Naive thymus-derived CD4-positive, alpha-beta T cell (primary cell): ENCODE results near the gene STX8. TPM values are rescaled to one million over a fixed set of nuclear protein-coding genes. Genes with fewer than 3 reads are reported as not detected.
A peak's percentile ranks its signal among the peaks of the same experiment; 100 is the strongest.

Experiments used
- ATAC-seq: fragments of 150-1000 bp; cut with Tn5 transposase; 2 replicates; pipeline ENCODE4 v1.10.0; 2021; ENCODE audit warnings: mild to moderate bottlenecking, moderate library complexity
- CTCF ChIA-PET: fragments of 350-600 bp; sonication (Branson Sonifier 250); formaldehyde crosslinking; loops from one replicate; lab custom pipeline; 2021; ENCODE audit warnings: antibody characterized with exemption; lab: Charles Lee
- POLR2A ChIA-PET: fragments of 350-600 bp; sonication (Branson Sonifier 250); formaldehyde crosslinking; loops from one replicate; lab custom pipeline; 2021; ENCODE audit warnings: antibody characterized with exemption, inconsistent platforms; lab: Charles Lee
- DNase-seq, 9 donors: peaks; one replicate each; pipeline versions ENCODE4 v3.0.0 to v3.0.0-alpha.2; 2020 to 2022; ENCODE audit warnings: mixed read lengths in 1 of 9
- H3K27ac ChIP-seq: one replicate; pipeline ENCODE4 v1.7.0; 2013; ENCODE audit warnings: mild to moderate bottlenecking, low read depth, low read length, moderate library complexity
- H3K27me3 ChIP-seq, 2 donors: one replicate each; pipeline ENCODE4 v1.7.0; 2013; ENCODE audit warnings: low read length in 2 of 2, mild to moderate bottlenecking in 2 of 2, moderate library complexity in 2 of 2; ENCODE audit not compliant: control insufficient read depth in 2 of 2, insufficient read depth in 2 of 2
- H3K36me3 ChIP-seq, 3 experiments: 1 replicate in 2 of 3; 2 replicates in 1 of 3; pipeline ENCODE4 v1.7.0; 2013; ENCODE audit warnings: low read length in 3 of 3, mild to moderate bottlenecking in 3 of 3, moderate library complexity in 1 of 3; ENCODE audit not compliant: insufficient read depth in 3 of 3, control insufficient read depth in 2 of 3
- H3K4me1 ChIP-seq, 2 donors: one replicate each; pipeline ENCODE4 v1.7.0; 2013; ENCODE audit warnings: low read length in 2 of 2, mild to moderate bottlenecking in 2 of 2, moderate library complexity in 1 of 2; ENCODE audit not compliant: control insufficient read depth in 2 of 2, insufficient read depth in 2 of 2
- H3K4me3 ChIP-seq: 2 replicates; pipeline ENCODE4 v1.7.0; 2013; ENCODE audit warnings: mild to moderate bottlenecking, low read length
- H3K9me3 ChIP-seq, 3 experiments: 1 replicate in 2 of 3; 2 replicates in 1 of 3; pipeline ENCODE4 v1.7.0; 2013; ENCODE audit warnings: low read length in 3 of 3; ENCODE audit not compliant: control insufficient read depth in 2 of 3
- H3K27ac Mint-ChIP-seq, 9 donors: one replicate each; pipeline ENCODE4 v1.8.0; 2020 to 2022; ENCODE audit warnings: mixed read lengths in 9 of 9, mild to moderate bottlenecking in 8 of 9, moderate library complexity in 5 of 9, inconsistent platforms in 2 of 9
- H3K27me3 Mint-ChIP-seq, 5 donors: one replicate each; pipeline ENCODE4 v1.8.0; 2021 to 2022; ENCODE audit warnings: mixed read lengths in 5 of 5, mild to moderate bottlenecking in 1 of 5
- H3K36me3 Mint-ChIP-seq, 5 donors: one replicate each; pipeline ENCODE4 v1.8.0; 2020 to 2022; ENCODE audit warnings: mixed read lengths in 5 of 5, mild to moderate bottlenecking in 3 of 5, inconsistent platforms in 1 of 5
- H3K4me1 Mint-ChIP-seq, 7 donors: one replicate each; pipeline ENCODE4 v1.8.0; 2020 to 2022; ENCODE audit warnings: mixed read lengths in 7 of 7, mild to moderate bottlenecking in 3 of 7, inconsistent platforms in 1 of 7
- H3K4me3 Mint-ChIP-seq, 10 donors: one replicate each; pipeline ENCODE4 v1.8.0; 2020 to 2022; ENCODE audit warnings: mild to moderate bottlenecking in 10 of 10, mixed read lengths in 10 of 10, moderate library complexity in 6 of 10, inconsistent platforms in 2 of 10
- H3K9me3 Mint-ChIP-seq, 11 donors: one replicate each; pipeline ENCODE4 v1.8.0; 2020 to 2022; ENCODE audit warnings: mixed read lengths in 11 of 11, mild to moderate bottlenecking in 4 of 11, inconsistent platforms in 1 of 11, moderate library complexity in 1 of 11
- intact Hi-C, 2 donors: fragments of 100-400 bp; cut with micrococcal nuclease; formaldehyde crosslinking; loops; one replicate each; pipeline ENCODE4 v1.15.1; 2023
- polyA plus RNA-seq, 2 donors: library from polyadenylated mRNA; unstranded; fragments of 300-500 nt; fragmentation: Illumina TruSeq; gene quantifications; one replicate each; pipeline ENCODE4 v1.2.3, GENCODE V29; 2021
- total RNA-seq, 6 experiments: library from RNA in 5 of 6; stranded (reverse) in 5 of 6; gene quantifications; 1 replicate in 5 of 6; 2 replicates in 1 of 6; pipeline ENCODE4 v1.2.3 and lab custom pipeline; 2021 to 2026

The STX8 gene
- total and polyA plus RNA-seq, 7 experiments from 2014 or later = 45.1 to 116 (median 67.5) TPM

DNA sequence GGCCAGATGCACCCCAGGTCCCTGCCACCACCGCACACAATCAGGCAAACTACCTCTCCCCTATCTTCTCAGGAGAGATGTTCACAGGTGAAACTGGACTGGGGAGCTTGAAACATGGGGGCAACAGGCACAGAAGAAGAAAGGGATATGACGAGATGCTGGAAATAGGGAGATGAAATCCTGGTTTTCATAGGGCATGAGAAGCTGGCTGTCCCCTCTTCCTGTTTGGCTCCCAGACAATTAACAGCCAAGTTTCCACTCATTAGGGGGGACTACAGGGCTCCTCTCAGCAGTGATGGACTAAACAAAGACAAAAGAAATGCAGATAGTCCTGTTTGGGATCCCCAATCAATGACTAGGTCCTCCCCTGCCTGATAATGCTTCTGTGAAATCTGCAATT, 288.3 kb downstream of the STX8 start:
- Mint-ChIP-seq H3K9me3 (no peaks in the 10 kb centered on the region), H3K36me3 (peaks cover 0 to 13% (median 1%) of the 10 kb centered on the region in 5 donors), H3K4me1 (peaks cover 11 to 50% (median 30%) of the 10 kb centered on the region in 7 donors), H3K27ac (no peak overlapping the region), H3K4me3 (no peak overlapping the region), H3K27me3 (no peaks in the 10 kb centered on the region)
- Histone ChIP-seq H3K36me3 (no peaks in the 10 kb centered on the region), H3K9me3 (no peaks in the 10 kb centered on the region), H3K27me3 (no peaks in the 10 kb centered on the region), H3K27ac (no peak overlapping the region), H3K4me3 (no peak overlapping the region), H3K4me1 (peaks cover 7 to 10% of the 10 kb centered on the region in 2 donors)
- DNase-seq (no peak), ATAC-seq (no peak)
- CTCF ChIA-PET = interaction anchor here (0.7 kb wide), 1 partner anchor 9 kb away, joined by 6 read pairs; no protein-coding TSS in a partner anchor
- POLR2A ChIA-PET = no interaction called here
- intact Hi-C loops = no loop called here

DNA sequence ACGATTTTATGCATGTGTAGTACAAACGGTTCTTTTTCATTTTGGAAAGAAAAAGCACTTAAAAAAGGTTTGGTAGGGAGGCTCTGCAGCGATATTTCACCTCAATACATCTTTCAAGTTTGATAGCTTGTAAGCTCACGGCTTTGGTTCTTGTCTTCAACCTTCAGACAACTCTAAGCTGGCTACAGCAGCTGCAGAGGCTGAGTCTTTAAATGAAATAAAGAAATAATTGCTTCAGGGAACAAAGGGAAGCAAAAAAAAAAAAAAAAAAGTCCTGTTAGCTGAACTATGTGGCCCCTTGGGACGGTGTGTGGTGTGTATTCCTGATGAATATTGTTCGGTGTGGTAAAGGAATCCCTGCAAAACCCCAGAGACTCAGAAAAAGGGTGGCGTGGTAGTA, 289.2 kb downstream of the STX8 start:
- H3K4me3 ChIP-seq = no peak overlapping the region
- H3K36me3 Mint-ChIP-seq = peaks cover 0 to 14% (median 1%) of the 10 kb centered on the region in 5 donors
- no peak overlapping the region for H3K27ac ChIP-seq
- H3K27me3 ChIP-seq = no peaks in the 10 kb centered on the region
- no peaks in the 10 kb centered on the region for H3K36me3 ChIP-seq
- H3K4me3 Mint-ChIP-seq = peak overlapping the region in 1 of 10 donors; percentile 24
- no peaks in the 10 kb centered on the region for H3K27me3 Mint-ChIP-seq
- peak overlapping the region in 2 of 9 donors; percentile 16 to 44 for H3K27ac Mint-ChIP-seq
- no peak for DNase-seq
- intact Hi-C loops = no loop called here
- CTCF ChIA-PET = no interaction called here
- no peaks in the 10 kb centered on the region for H3K9me3 Mint-ChIP-seq
- no peaks in the 10 kb centered on the region for H3K9me3 ChIP-seq
- peaks cover 11 to 42% (median 26%) of the 10 kb centered on the region in 7 donors for H3K4me1 Mint-ChIP-seq
- POLR2A ChIA-PET = no interaction called here
- ATAC-seq = no peak
- H3K4me1 ChIP-seq = peaks cover 7 to 10% of the 10 kb centered on the region in 2 donors

DNA sequence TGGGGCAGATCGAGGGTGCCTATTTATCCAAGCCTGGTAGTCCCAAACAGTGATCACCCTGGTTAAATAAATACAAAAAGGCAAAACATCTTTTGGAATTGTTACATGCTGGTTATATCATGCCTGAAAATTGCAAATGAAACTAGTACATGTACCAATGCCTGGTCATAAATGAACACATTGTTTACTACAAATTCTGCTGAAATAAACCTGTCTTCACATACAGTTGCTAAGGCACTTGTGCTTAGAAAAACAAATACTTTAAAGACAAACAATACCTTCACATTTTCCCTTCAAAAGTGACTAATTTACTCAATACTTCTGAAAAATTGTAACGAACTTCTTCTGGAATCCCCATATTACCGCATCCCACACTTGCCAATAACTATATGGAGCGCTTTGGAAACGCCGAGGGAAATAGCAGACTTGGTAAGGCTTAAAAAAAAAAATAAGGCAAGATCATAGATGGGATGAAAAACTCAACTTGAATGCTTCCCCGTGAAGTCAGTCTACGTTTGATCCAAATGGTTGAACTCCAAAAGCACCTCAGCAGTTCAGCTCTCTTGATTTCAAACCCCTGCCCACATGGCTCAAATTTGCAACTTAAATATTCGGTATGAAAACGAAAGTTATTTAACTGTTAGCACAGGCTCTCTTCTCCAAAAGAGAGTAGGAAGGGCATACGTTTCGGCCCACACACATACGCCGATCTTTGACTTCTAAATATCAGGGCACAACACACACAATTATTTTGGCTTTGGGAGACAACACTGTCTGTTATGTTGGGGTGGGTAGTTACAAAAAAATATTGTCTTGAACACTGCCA, 289.8 kb downstream of the STX8 start:
- ChIA-PET CTCF (no interaction called here), POLR2A (no interaction called here)
- no peak for ATAC-seq
- H3K4me1 Mint-ChIP-seq = peaks cover 13 to 39% (median 28%) of the 10 kb centered on the region in 7 donors
- H3K9me3 Mint-ChIP-seq = peaks cover 0 to 1% (median 0%) of the 10 kb centered on the region in 11 donors
- DNase-seq = no peak
- H3K27ac Mint-ChIP-seq = peak overlapping the region in 1 of 9 donors; percentile 44
- no peaks in the 10 kb centered on the region for H3K27me3 Mint-ChIP-seq
- peaks cover 0 to 18% (median 3%) of the 10 kb centered on the region in 5 donors for H3K36me3 Mint-ChIP-seq
- no peaks in the 10 kb centered on the region for H3K27me3 ChIP-seq
- no peak overlapping the region for H3K4me3 ChIP-seq
- intact Hi-C loops = no loop called here
- no peaks in the 10 kb centered on the region for H3K9me3 ChIP-seq
- H3K36me3 ChIP-seq = no peaks in the 10 kb centered on the region
- peaks cover 7 to 10% of the 10 kb centered on the region in 2 donors for H3K4me1 ChIP-seq
- H3K27ac ChIP-seq = no peak overlapping the region
- peak overlapping the region in 2 of 10 donors; percentile 1 to 24 for H3K4me3 Mint-ChIP-seq

DNA sequence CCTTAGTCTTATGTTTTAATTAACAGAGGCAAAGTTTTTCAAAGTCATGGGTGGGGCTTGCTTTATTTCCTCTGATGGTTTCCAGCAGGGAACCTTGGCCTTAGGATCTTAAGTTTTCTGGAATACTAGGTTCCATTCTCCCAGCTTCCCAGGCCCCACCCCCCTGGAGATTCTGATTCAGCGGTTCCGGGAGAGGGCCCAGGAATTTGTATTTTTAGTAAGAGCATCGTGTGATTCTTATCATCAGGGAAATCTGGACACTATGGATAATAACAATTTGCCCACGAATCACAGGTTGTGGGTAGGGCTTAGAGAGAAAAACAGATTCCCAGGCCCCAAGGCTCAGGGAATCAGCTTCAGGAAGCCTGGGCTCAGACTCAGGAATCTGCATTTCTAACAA, 290.7 kb downstream of the STX8 start:
- Histone ChIP-seq H3K4me1 (peaks cover 0 to 3% of the 10 kb centered on the region in 2 donors), H3K4me3 (no peak overlapping the region), H3K9me3 (no peaks in the 10 kb centered on the region), H3K27ac (no peak overlapping the region), H3K36me3 (no peaks in the 10 kb centered on the region), H3K27me3 (no peaks in the 10 kb centered on the region)
- CTCF ChIA-PET = no interaction called here
- POLR2A ChIA-PET = no interaction called here
- ATAC-seq (no peak), DNase-seq (no peak)
- H3K4me3 Mint-ChIP-seq = no peak overlapping the region
- peaks cover 0 to 1% (median 0%) of the 10 kb centered on the region in 11 donors for H3K9me3 Mint-ChIP-seq
- no peak overlapping the region for H3K27ac Mint-ChIP-seq
- H3K27me3 Mint-ChIP-seq = no peaks in the 10 kb centered on the region
- intact Hi-C loops = no loop called here
- peaks cover 9 to 30% (median 19%) of the 10 kb centered on the region in 7 donors for H3K4me1 Mint-ChIP-seq
- peaks cover 0 to 20% (median 5%) of the 10 kb centered on the region in 5 donors for H3K36me3 Mint-ChIP-seq

DNA sequence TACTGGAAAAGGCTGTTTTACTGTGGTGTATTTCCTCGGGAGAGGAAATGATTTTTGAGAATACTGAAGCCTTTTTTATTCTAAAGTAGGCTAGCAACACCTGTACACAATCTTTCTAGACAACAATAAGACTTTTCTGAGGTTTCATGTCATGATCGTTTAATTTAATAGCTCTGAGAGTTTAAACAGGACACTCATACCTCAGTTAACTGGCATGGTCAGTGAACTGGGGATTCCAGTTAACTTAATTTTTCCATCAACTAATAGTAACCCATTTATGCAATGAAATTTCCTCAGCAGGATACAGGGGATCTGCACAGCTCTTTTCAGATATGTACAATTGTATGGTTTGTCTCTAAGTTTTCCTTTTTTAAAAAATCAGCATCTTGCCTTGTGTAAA, 291.7 kb downstream of the STX8 start:
- Histone ChIP-seq H3K9me3 (no peaks in the 10 kb centered on the region), H3K4me1 (no peaks in the 10 kb centered on the region), H3K4me3 (no peak overlapping the region), H3K27me3 (no peaks in the 10 kb centered on the region), H3K27ac (no peak overlapping the region), H3K36me3 (no peaks in the 10 kb centered on the region)
- no peaks in the 10 kb centered on the region for H3K27me3 Mint-ChIP-seq
- POLR2A ChIA-PET = no interaction called here
- CTCF ChIA-PET = no interaction called here
- H3K9me3 Mint-ChIP-seq = peaks cover 0 to 1% (median 0%) of the 10 kb centered on the region in 11 donors
- ATAC-seq (no peak), DNase-seq (no peak)
- intact Hi-C loops = no loop called here
- peaks cover 0 to 24% (median 5%) of the 10 kb centered on the region in 5 donors for H3K36me3 Mint-ChIP-seq
- H3K4me1 Mint-ChIP-seq = peaks cover 2 to 20% (median 9%) of the 10 kb centered on the region in 7 donors
- no peak overlapping the region for H3K27ac Mint-ChIP-seq
- H3K4me3 Mint-ChIP-seq = no peak overlapping the region

DNA sequence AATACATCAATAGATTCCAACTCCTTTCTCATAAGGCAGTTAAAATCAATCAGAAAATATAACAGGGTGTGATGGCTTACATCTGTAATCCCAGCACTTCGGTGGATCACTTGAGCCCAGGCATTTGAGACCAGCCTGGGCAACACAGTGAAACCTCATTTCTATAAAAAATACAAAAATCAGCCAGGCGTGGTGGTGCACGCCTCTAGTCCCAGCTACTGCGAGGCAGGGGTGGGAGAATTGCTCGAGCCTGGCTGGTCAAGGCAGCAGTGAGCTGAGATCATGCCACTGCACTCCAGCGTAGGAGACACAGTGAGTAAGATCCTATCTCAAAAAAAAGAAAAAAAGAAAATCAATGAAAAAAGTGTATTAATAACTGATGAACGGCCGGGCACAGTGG, 295.7 kb downstream of the STX8 start:
- Mint-ChIP-seq H3K9me3 (peaks cover 0 to 4% (median 0%) of the 10 kb centered on the region in 11 donors), H3K27ac (no peak overlapping the region), H3K4me3 (no peak overlapping the region), H3K36me3 (peaks cover 0 to 24% (median 11%) of the 10 kb centered on the region in 5 donors), H3K4me1 (peaks cover 0 to 25% (median 10%) of the 10 kb centered on the region in 7 donors), H3K27me3 (no peaks in the 10 kb centered on the region)
- Histone ChIP-seq H3K4me3 (no peak overlapping the region), H3K9me3 (no peaks in the 10 kb centered on the region), H3K27me3 (no peaks in the 10 kb centered on the region), H3K36me3 (no peaks in the 10 kb centered on the region), H3K4me1 (no peaks in the 10 kb centered on the region), H3K27ac (no peak overlapping the region)
- intact Hi-C loops = no loop called here
- CTCF ChIA-PET = no interaction called here
- DNase-seq = no peak
- no peak for ATAC-seq
- POLR2A ChIA-PET = no interaction called here
